Loucy (cell line): ENCODE measurements around the gene MUC5AC.
A peak's percentile ranks its signal among the peaks of the same experiment; 100 is the strongest.

Experiments
- H2AFZ ChIP-seq: fragments of 200-600 bp; sonication (generic); 2 replicates; pipeline ENCODE4 v1.6.0; 2016; ENCODE audit warnings: antibody characterized with exemption, mild to moderate bottlenecking, low read length, moderate library complexity
- H3F3A ChIP-seq: fragments of 200-600 bp; 2 replicates; pipeline ENCODE4 v1.6.0; 2016; ENCODE audit warnings: antibody characterized with exemption, low read depth, mild to moderate bottlenecking
- H3K27me3 ChIP-seq: fragments of 200-600 bp; sonication (generic); 2 replicates; pipeline ENCODE4 v1.6.1; 2014; ENCODE audit warnings: low read length, mild to moderate bottlenecking; ENCODE audit not compliant: insufficient read depth, poor library complexity, severe bottlenecking
- H3K36me3 ChIP-seq: fragments of 200-600 bp; sonication (generic); 2 replicates; pipeline ENCODE4 v1.6.1; 2016; ENCODE audit warnings: low read length; ENCODE audit not compliant: insufficient read depth
- H3K4me1 ChIP-seq: fragments of 200-600 bp; sonication (generic); 2 replicates; pipeline ENCODE4 v1.5.1; 2014; ENCODE audit warnings: low read length, mild to moderate bottlenecking; ENCODE audit not compliant: insufficient read depth, poor library complexity, severe bottlenecking
- H3K4me2 ChIP-seq: fragments of 200-600 bp; sonication (generic); 2 replicates; pipeline ENCODE4 v1.6.0; 2014; ENCODE audit warnings: antibody characterized with exemption, low read length, low read depth, mild to moderate bottlenecking; ENCODE audit not compliant: poor library complexity, severe bottlenecking
- H3K4me3 ChIP-seq: fragments of 200-600 bp; sonication (generic); 2 replicates; pipeline ENCODE4 v1.5.1; 2014; ENCODE audit warnings: low read length, mild to moderate bottlenecking, mixed read lengths; ENCODE audit not compliant: poor library complexity, severe bottlenecking
- H3K79me2 ChIP-seq: fragments of 200-600 bp; sonication (generic); 2 replicates; pipeline ENCODE4 v1.6.1; 2014; ENCODE audit warnings: low read length; ENCODE audit not compliant: insufficient read depth
- H3K9ac ChIP-seq: fragments of 200-600 bp; sonication (generic); 2 replicates; pipeline ENCODE4 v1.6.0; 2014; ENCODE audit warnings: mild to moderate bottlenecking, low read depth, low read length, moderate library complexity; ENCODE audit not compliant: poor library complexity, severe bottlenecking
- H3K9me2 ChIP-seq: fragments of 200-600 bp; sonication (generic); replicated peaks from 2 replicates; pipeline ENCODE4 v1.6.1; 2016; ENCODE audit warnings: low read depth, low read length, mixed read lengths
- H3K9me3 ChIP-seq: fragments of 200-600 bp; sonication (generic); 2 replicates; pipeline ENCODE4 v1.6.1; 2014; ENCODE audit warnings: mild to moderate bottlenecking, antibody characterized with exemption, low read length, low read depth; ENCODE audit not compliant: insufficient read depth
- H4K20me1 ChIP-seq: fragments of 200-600 bp; sonication (generic); 2 replicates; pipeline ENCODE4 v1.6.0; 2014; ENCODE audit warnings: antibody characterized with exemption, low read length, mild to moderate bottlenecking; ENCODE audit not compliant: insufficient read depth, poor library complexity, severe bottlenecking
- EZH2phosphoT487 ChIP-seq: fragments of 200-600 bp; IDR thresholded peaks from 2 replicates; pipeline ENCODE4 v1.6.1; 2018; ENCODE audit warnings: antibody characterized with exemption, mild to moderate bottlenecking, moderate library complexity, borderline replicate concordance
- TF ChIP-seq, protein P1 (sequence below): fragments of 200-600 bp; sonication (generic); conservative IDR thresholded peaks from 2 replicates; pipeline ENCODE4 v1.5.1; 2014; ENCODE audit warnings: mild to moderate bottlenecking, antibody characterized with exemption, low read length

MUC5AC gene

DNA sequence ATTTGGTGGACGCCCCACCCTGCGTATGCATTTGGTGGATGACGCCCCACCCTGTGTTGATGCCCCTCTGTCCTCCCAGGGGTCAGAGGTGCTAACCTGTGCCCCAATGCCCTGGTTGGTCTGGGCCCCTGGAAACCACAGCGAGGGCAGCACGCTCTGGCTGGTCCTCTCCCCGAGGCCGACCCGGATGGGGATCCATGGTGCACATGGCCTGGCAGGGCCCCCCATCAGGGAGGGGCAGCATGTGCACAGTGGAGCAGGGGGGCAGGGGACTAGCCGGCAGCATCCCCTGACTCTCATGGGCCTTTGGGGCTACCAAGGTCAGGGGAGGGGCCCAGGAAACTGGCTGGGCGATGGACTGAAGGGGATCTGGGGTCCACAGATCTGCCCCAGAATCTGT, 7.6 kb upstream of the MUC5AC start:
- H3F3A ChIP-seq, result no peaks in the 10 kb centered on the region
- H3K36me3 ChIP-seq, result no peaks in the 10 kb centered on the region
- no peaks in the 10 kb centered on the region for H3K79me2 ChIP-seq
- H3K4me3 ChIP-seq, result no peak overlapping the region
- H3K9ac ChIP-seq, result no peak overlapping the region
- H3K4me1 ChIP-seq, result peaks cover 3% of the 10 kb centered on the region
- TF ChIP-seq, protein P1, sequence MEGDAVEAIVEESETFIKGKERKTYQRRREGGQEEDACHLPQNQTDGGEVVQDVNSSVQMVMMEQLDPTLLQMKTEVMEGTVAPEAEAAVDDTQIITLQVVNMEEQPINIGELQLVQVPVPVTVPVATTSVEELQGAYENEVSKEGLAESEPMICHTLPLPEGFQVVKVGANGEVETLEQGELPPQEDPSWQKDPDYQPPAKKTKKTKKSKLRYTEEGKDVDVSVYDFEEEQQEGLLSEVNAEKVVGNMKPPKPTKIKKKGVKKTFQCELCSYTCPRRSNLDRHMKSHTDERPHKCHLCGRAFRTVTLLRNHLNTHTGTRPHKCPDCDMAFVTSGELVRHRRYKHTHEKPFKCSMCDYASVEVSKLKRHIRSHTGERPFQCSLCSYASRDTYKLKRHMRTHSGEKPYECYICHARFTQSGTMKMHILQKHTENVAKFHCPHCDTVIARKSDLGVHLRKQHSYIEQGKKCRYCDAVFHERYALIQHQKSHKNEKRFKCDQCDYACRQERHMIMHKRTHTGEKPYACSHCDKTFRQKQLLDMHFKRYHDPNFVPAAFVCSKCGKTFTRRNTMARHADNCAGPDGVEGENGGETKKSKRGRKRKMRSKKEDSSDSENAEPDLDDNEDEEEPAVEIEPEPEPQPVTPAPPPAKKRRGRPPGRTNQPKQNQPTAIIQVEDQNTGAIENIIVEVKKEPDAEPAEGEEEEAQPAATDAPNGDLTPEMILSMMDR, result no peak
- no peak for TF ChIP-seq EZH2phosphoT487
- H2AFZ ChIP-seq, result no peak overlapping the region
- no peaks in the 10 kb centered on the region for H4K20me1 ChIP-seq
- peaks cover 1% of the 10 kb centered on the region; the same call in 1 of the 2 replicates for H3K9me3 ChIP-seq
- no peaks in the 10 kb centered on the region for H3K9me2 ChIP-seq
- no peak overlapping the region for H3K4me2 ChIP-seq
- no peaks in the 10 kb centered on the region for H3K27me3 ChIP-seq

DNA sequence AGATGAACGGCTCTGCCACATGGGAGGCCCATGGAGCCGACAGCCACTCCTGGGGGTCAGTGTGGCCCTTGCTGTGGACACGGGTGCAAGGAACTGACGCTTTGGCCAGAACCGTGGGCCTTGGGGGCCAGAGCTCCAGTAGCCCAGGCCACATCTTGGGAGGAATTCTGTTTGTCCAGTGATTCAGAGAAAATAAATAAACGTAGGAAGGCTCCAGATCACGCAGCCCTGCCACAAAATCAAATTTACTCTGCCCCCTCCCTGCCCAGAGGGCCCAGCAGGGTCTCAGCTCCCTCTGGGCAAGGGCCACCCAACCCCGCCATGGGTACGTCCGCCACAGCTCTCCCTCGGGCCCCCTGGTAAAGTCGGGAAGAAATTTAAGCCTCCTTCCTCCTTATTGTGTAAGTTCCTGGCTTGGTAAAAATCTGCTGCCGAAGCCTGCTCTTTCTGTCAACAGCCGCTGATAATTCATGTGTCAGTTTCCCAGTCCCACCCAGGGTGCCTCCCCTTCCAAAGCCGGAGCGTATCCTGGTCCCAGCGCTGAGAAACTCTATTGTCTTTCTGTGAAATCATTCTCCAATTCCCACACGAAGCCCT, 6.9 kb upstream of the MUC5AC start:
- Histone ChIP-seq H3K9me3 (peaks cover 8% of the 10 kb centered on the region; the same call in 1 of the 2 replicates), H4K20me1 (no peaks in the 10 kb centered on the region), H2AFZ (no peak overlapping the region), H3K4me2 (no peak overlapping the region), H3K4me1 (peaks cover 3% of the 10 kb centered on the region), H3K9ac (no peak overlapping the region), H3K79me2 (no peaks in the 10 kb centered on the region), H3K27me3 (no peaks in the 10 kb centered on the region), H3F3A (no peaks in the 10 kb centered on the region), H3K4me3 (no peak overlapping the region), H3K36me3 (no peaks in the 10 kb centered on the region), H3K9me2 (no peaks in the 10 kb centered on the region)
- TF ChIP-seq EZH2phosphoT487, result no peak
- TF ChIP-seq, protein P1, result no peak

DNA sequence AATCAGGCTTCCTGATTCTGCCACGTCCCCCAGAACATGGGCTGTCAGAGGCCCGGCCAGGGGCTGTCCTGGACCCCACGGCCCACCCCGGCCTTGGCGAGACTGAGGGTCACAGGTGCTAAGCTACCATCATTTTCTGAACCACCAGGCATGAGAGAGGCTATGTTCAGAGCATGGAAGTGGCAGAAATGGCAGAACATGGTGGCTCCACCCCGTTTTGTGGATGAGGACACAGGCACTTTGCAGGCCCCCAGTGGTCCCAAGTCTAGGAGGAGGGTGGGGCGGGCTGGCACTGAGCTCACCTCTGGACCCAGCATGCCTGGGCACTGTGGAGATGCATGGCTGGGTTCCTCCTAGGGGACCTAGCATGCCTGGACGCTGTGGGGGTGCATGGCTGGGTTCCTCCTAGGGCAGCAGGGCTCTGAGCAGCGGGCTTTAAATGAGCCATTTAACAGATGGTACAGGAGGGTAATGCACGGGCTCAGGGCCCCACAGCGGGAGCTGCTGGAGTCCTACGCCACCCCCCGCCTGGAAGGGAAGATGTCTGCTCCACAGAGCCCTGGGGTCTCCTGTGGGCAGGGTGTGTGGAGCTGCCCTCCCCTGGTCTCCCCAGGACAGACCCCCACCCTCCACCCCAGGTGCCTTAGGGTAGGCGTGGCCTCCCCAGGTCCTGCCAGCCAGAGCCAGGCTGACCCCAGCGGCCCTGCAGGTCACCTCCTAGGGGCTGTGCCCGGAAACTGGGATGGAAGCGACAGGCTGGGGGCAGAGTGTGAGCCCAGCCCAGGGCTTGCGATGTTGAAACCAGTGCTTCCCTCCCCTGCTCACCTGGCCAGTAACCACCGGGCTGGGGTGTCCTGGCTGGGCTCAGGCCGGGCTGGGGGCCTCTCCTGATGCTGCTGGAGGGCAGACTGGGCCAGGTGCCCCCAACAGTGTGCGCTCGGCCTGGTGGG, 6.1 kb upstream of the MUC5AC start:
- no peak for TF ChIP-seq EZH2phosphoT487
- TF ChIP-seq, protein P1, result no peak
- no peaks in the 10 kb centered on the region for H3K9me2 ChIP-seq
- no peak overlapping the region for H2AFZ ChIP-seq
- no peaks in the 10 kb centered on the region for H3K27me3 ChIP-seq
- no peaks in the 10 kb centered on the region for H3F3A ChIP-seq
- H3K9me3 ChIP-seq, result peaks cover 16% of the 10 kb centered on the region; the same call in 1 of the 2 replicates
- H4K20me1 ChIP-seq, result no peaks in the 10 kb centered on the region
- peaks cover 3% of the 10 kb centered on the region for H3K4me1 ChIP-seq
- H3K4me2 ChIP-seq, result peak overlapping the region; percentile 42
- H3K36me3 ChIP-seq, result no peaks in the 10 kb centered on the region
- H3K9ac ChIP-seq, result no peak overlapping the region
- H3K4me3 ChIP-seq, result no peak overlapping the region
- no peaks in the 10 kb centered on the region for H3K79me2 ChIP-seq
